Activated CD8-positive, alpha-beta T cell treated with anti-CD3 and anti-CD28 coated beads, Interleukin-2, amount 10 ng/mL, durations not matched to agents 7 days and 5 days (primary cell): ENCODE results near the gene MS4A2. TPM values are rescaled to one million over a fixed set of nuclear protein-coding genes. Genes with fewer than 3 reads are reported as not detected.
"Not testable (repeated sequence)": the region's sequence is repeated elsewhere in the genome, so short reads cannot be mapped to it uniquely, and the experiment has no call there.

ENCODE experiments used
- ATAC-seq: fragments of 150-1000 bp; cut with Tn5 transposase; one replicate; pipeline ENCODE4 v1.10.0; 2021; ENCODE audit warnings: moderate library complexity
- CTCF ChIA-PET: fragments of 350-600 bp; sonication (Branson Sonifier 250); formaldehyde crosslinking; loops from one replicate; lab custom pipeline; 2021; ENCODE audit warnings: antibody characterized with exemption; lab: Charles Lee
- POLR2A ChIA-PET: fragments of 350-600 bp; sonication (Branson Sonifier 250); formaldehyde crosslinking; loops from one replicate; lab custom pipeline; 2021; ENCODE audit warnings: antibody characterized with exemption; lab: Charles Lee
- DNase-seq: peaks from one replicate; pipeline ENCODE4 v3.0.0-alpha.2; 2020
- H3K27ac Mint-ChIP-seq: one replicate; pipeline ENCODE4 v1.8.0; 2021; ENCODE audit warnings: mild to moderate bottlenecking, mixed read lengths
- H3K27me3 Mint-ChIP-seq: one replicate; pipeline ENCODE4 v1.8.0; 2021; ENCODE audit warnings: low read depth, mixed read lengths
- H3K36me3 Mint-ChIP-seq: one replicate; pipeline ENCODE4 v1.8.0; 2021; ENCODE audit warnings: low read depth, mixed read lengths
- H3K4me1 Mint-ChIP-seq: one replicate; pipeline ENCODE4 v1.8.0; 2021; ENCODE audit warnings: low read depth, mixed read lengths
- H3K4me3 Mint-ChIP-seq: one replicate; pipeline ENCODE4 v1.8.0; 2021; ENCODE audit warnings: mild to moderate bottlenecking, mixed read lengths
- H3K9me3 Mint-ChIP-seq: one replicate; pipeline ENCODE4 v1.8.0; 2022; ENCODE audit warnings: mixed read lengths; ENCODE audit not compliant: insufficient read depth
- total RNA-seq, 2 experiments: library from RNA; stranded (reverse); gene quantifications; one replicate each; pipeline ENCODE4 v1.2.3, GENCODE V29; 2021

MS4A2 gene
- total RNA-seq = not detected

- Mint-ChIP-seq H3K27me3 (peaks cover 7% of the 10 kb centered on the region), H3K4me3 (no peak within 1 kb of the TSS), H3K36me3 (no peaks in the 10 kb centered on the region), H3K4me1 (no peaks in the 10 kb centered on the region), H3K9me3 (no peaks in the 10 kb centered on the region), H3K27ac (no peak within 1 kb of the TSS)
- POLR2A ChIA-PET = no interaction called here
- CTCF ChIA-PET = interaction anchor here (0.6 kb wide), 1 partner anchor 790 kb away, joined by 3 read pairs; no protein-coding TSS in a partner anchor
- DNase-seq (no peak), ATAC-seq (no peak)
Observed at GRCh38 chr11:60088364-60088763, at the start of gene MS4A2. TSS of gene MS4A2 (plus strand) at chr11:60088664. CDS start at chr11:60088766, 102 bp downstream.

GRCh38 chr11:60040109-60040508 lies 48.4 kb upstream of the MS4A2 start, which contains the start of gene OOSP2:
TSS of gene OOSP2 (plus strand) at chr11:60040409. CDS start at chr11:60040460, 51 bp downstream.
- Mint-ChIP-seq H3K27ac (no peak within 1 kb of the TSS), H3K27me3 (no peaks in the 10 kb centered on the region), H3K4me1 (no peaks in the 10 kb centered on the region), H3K36me3 (no peaks in the 10 kb centered on the region), H3K4me3 (no peak within 1 kb of the TSS), H3K9me3 (no peaks in the 10 kb centered on the region)
- CTCF ChIA-PET = no interaction called here
- POLR2A ChIA-PET = no interaction called here
- DNase-seq = no peak
- no peak for ATAC-seq

- H3K27ac Mint-ChIP-seq, CTCF ChIA-PET: not testable (repeated sequence)
Observed at GRCh38 chr11:60050422-60050821, 38.0 kb upstream of the MS4A2 start.

GRCh38 chr11:60050839-60051238 lies 37.6 kb upstream of the MS4A2 start:
- H3K9me3 Mint-ChIP-seq, H3K36me3 Mint-ChIP-seq, CTCF ChIA-PET, H3K4me1 Mint-ChIP-seq, H3K27me3 Mint-ChIP-seq, POLR2A ChIA-PET, H3K4me3 Mint-ChIP-seq, H3K27ac Mint-ChIP-seq, DNase-seq, ATAC-seq: not testable (repeated sequence)

More at GRCh38 chr11:60050422-60050821, 38.0 kb upstream of the MS4A2 start:
- H3K27me3 Mint-ChIP-seq, H3K4me1 Mint-ChIP-seq, DNase-seq, H3K4me3 Mint-ChIP-seq, H3K9me3 Mint-ChIP-seq, POLR2A ChIA-PET, H3K36me3 Mint-ChIP-seq, ATAC-seq: not testable (repeated sequence)

GRCh38 chr11:60056349-60056969 lies 32.0 kb upstream of the MS4A2 start, which contains the start of gene MS4A3:
TSS of gene MS4A3 (plus strand) at chr11:60056665. CDS start at chr11:60061161, 4,496 bp downstream.
- CTCF ChIA-PET = no interaction called here
- no peaks in the 10 kb centered on the region for H3K36me3 Mint-ChIP-seq
- H3K27me3 Mint-ChIP-seq = no peaks in the 10 kb centered on the region
- H3K4me3 Mint-ChIP-seq = no peak within 1 kb of the TSS
- no peak within 1 kb of the TSS for H3K27ac Mint-ChIP-seq
- H3K4me1 Mint-ChIP-seq = no peaks in the 10 kb centered on the region
- POLR2A ChIA-PET = no interaction called here
- H3K9me3 Mint-ChIP-seq = no peaks in the 10 kb centered on the region
- DNase-seq (no peak), ATAC-seq (no peak)

- POLR2A ChIA-PET = no interaction called here
- H3K4me3 Mint-ChIP-seq = no peak overlapping the region
- DNase-seq = no peak
- H3K4me1 Mint-ChIP-seq = no peaks in the 10 kb centered on the region
- no peaks in the 10 kb centered on the region for H3K36me3 Mint-ChIP-seq
- no peaks in the 10 kb centered on the region for H3K27me3 Mint-ChIP-seq
- no peak for ATAC-seq
- H3K9me3 Mint-ChIP-seq = no peaks in the 10 kb centered on the region
- CTCF ChIA-PET = no interaction called here
- H3K27ac Mint-ChIP-seq = no peak overlapping the region
Observed at GRCh38 chr11:60059052-60059451, 29.4 kb upstream of the MS4A2 start.

GRCh38 chr11:60059521-60060240 lies 28.8 kb upstream of the MS4A2 start:
- POLR2A ChIA-PET = no interaction called here
- DNase-seq = no peak
- CTCF ChIA-PET = no interaction called here
- Mint-ChIP-seq H3K4me1 (no peaks in the 10 kb centered on the region), H3K27ac (no peak overlapping the region), H3K36me3 (no peaks in the 10 kb centered on the region), H3K9me3 (no peaks in the 10 kb centered on the region), H3K4me3 (no peak overlapping the region), H3K27me3 (no peaks in the 10 kb centered on the region)
- ATAC-seq = no peak

GRCh38 chr11:60064111-60064510 lies 24.4 kb upstream of the MS4A2 start:
- ChIA-PET POLR2A (no interaction called here), CTCF (no interaction called here)
- no peaks in the 10 kb centered on the region for H3K36me3 Mint-ChIP-seq
- no peaks in the 10 kb centered on the region for H3K4me1 Mint-ChIP-seq
- no peak overlapping the region for H3K4me3 Mint-ChIP-seq
- H3K27ac Mint-ChIP-seq = no peak overlapping the region
- no peak for DNase-seq
- no peak for ATAC-seq
- H3K27me3 Mint-ChIP-seq = no peaks in the 10 kb centered on the region
- no peaks in the 10 kb centered on the region for H3K9me3 Mint-ChIP-seq

- DNase-seq = no peak
- H3K27ac Mint-ChIP-seq = no peak overlapping the region
- no peaks in the 10 kb centered on the region for H3K36me3 Mint-ChIP-seq
- H3K27me3 Mint-ChIP-seq = no peaks in the 10 kb centered on the region
- H3K9me3 Mint-ChIP-seq = no peaks in the 10 kb centered on the region
- ATAC-seq = no peak
- ChIA-PET CTCF (no interaction called here), POLR2A (no interaction called here)
- H3K4me3 Mint-ChIP-seq = no peak overlapping the region
- H3K4me1 Mint-ChIP-seq = no peaks in the 10 kb centered on the region
Observed at GRCh38 chr11:60065801-60066200, 22.7 kb upstream of the MS4A2 start.

- ChIA-PET CTCF (no interaction called here), POLR2A (no interaction called here)
- DNase-seq = no peak
- no peak overlapping the region for H3K27ac Mint-ChIP-seq
- no peaks in the 10 kb centered on the region for H3K4me1 Mint-ChIP-seq
- H3K4me3 Mint-ChIP-seq = no peak overlapping the region
- no peaks in the 10 kb centered on the region for H3K9me3 Mint-ChIP-seq
- no peak for ATAC-seq
- H3K27me3 Mint-ChIP-seq = no peaks in the 10 kb centered on the region
- H3K36me3 Mint-ChIP-seq = no peaks in the 10 kb centered on the region
Observed at GRCh38 chr11:60069450-60069849, 19.0 kb upstream of the MS4A2 start.

GRCh38 chr11:60071644-60072043 lies 16.8 kb upstream of the MS4A2 start:
- DNase-seq, H3K9me3 Mint-ChIP-seq, ATAC-seq, POLR2A ChIA-PET, H3K36me3 Mint-ChIP-seq, CTCF ChIA-PET, H3K27me3 Mint-ChIP-seq, H3K27ac Mint-ChIP-seq, H3K4me1 Mint-ChIP-seq, H3K4me3 Mint-ChIP-seq: not testable (repeated sequence)

- no peaks in the 10 kb centered on the region for H3K27me3 Mint-ChIP-seq
- POLR2A ChIA-PET = no interaction called here
- no peaks in the 10 kb centered on the region for H3K9me3 Mint-ChIP-seq
- no peak for DNase-seq
- no peaks in the 10 kb centered on the region for H3K4me1 Mint-ChIP-seq
- CTCF ChIA-PET = interaction anchor here (1.0 kb wide), 1 partner anchor 21 kb away, joined by 3 read pairs; no protein-coding TSS in a partner anchor
- no peaks in the 10 kb centered on the region for H3K36me3 Mint-ChIP-seq
- no peak overlapping the region for H3K27ac Mint-ChIP-seq
- no peak for ATAC-seq
- H3K4me3 Mint-ChIP-seq = no peak overlapping the region
Observed at GRCh38 chr11:60077216-60077817, 11.1 kb upstream of the MS4A2 start.
